Glutamatergic neuron (in vitro differentiated cells): ENCODE data around the gene CHAF1B. TPM values are rescaled to one million over a fixed set of nuclear protein-coding genes. Genes with fewer than 3 reads are reported as not detected.

ENCODE experiments used
- DNase-seq: peaks from one replicate; pipeline ENCODE4 v3.0.0; 2022
- H3K27ac Mint-ChIP-seq: one replicate; pipeline ENCODE4 v1.8.0; 2020; ENCODE audit warnings: mild to moderate bottlenecking, mixed read lengths, inconsistent platforms; ENCODE audit not compliant: unreplicated experiment
- H3K27me3 Mint-ChIP-seq: one replicate; pipeline ENCODE4 v1.8.0; 2020; ENCODE audit warnings: mild to moderate bottlenecking, moderate library complexity, mixed read lengths, inconsistent platforms; ENCODE audit not compliant: unreplicated experiment
- H3K36me3 Mint-ChIP-seq: one replicate; pipeline ENCODE4 v1.8.0; 2020; ENCODE audit warnings: mild to moderate bottlenecking, mixed read lengths, inconsistent platforms; ENCODE audit not compliant: unreplicated experiment
- H3K4me1 Mint-ChIP-seq: one replicate; pipeline ENCODE4 v1.8.0; 2020; ENCODE audit warnings: mild to moderate bottlenecking, low read depth, mixed read lengths, inconsistent platforms; ENCODE audit not compliant: unreplicated experiment
- H3K4me3 Mint-ChIP-seq: one replicate; pipeline ENCODE4 v1.8.0; 2020; ENCODE audit warnings: mild to moderate bottlenecking, mixed read lengths, inconsistent platforms; ENCODE audit not compliant: unreplicated experiment
- H3K9me3 Mint-ChIP-seq: one replicate; pipeline ENCODE4 v1.8.0; 2020; ENCODE audit warnings: mild to moderate bottlenecking, moderate library complexity, mixed read lengths, inconsistent platforms; ENCODE audit not compliant: unreplicated experiment
- total RNA-seq: library from RNA; stranded (reverse); fragmentation: NEBNext Ultra II Directional; extraction: Animal tissue kit (Norgen Biotek cat#: 25700); gene quantifications from one replicate; pipeline ENCODE4 v1.2.1, GENCODE V29; 2021; ENCODE audit not compliant: unreplicated experiment
- TF ChIP-seq, protein P1 (sequence below): fragments of 200-600 bp; sonication (generic); IDR thresholded peaks from one replicate; pipeline ENCODE4 v1.5.0; 2021; ENCODE audit not compliant: partially characterized antibody, unreplicated experiment

Gene CHAF1B
- total RNA-seq, 1 donor from 2014 or later = 2.0 TPM

DNA sequence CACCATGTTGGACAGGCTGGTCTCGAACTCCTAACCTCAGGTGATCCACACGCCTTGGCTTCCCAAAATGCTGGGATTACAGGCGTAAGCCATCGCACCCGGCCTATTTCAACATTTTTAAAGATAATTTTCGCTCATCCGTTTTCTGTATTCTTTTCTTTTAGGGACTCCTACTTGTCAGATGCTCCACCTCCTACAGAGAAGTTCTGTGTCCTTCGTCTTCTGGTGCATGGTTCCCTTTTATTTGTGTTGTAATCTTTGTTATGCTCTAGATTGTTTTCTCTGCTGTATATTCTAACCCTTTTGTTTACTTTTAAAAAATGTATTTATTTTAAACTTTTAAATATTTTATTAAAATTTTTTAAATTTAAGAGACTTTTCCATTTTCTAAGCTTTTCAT, 66.3 kb downstream of the CHAF1B start:
- peaks cover 3% of the 10 kb centered on the region for H3K9me3 Mint-ChIP-seq
- H3K27me3 Mint-ChIP-seq = peaks cover 4% of the 10 kb centered on the region
- no peaks in the 10 kb centered on the region for H3K4me1 Mint-ChIP-seq
- TF ChIP-seq, protein P1, sequence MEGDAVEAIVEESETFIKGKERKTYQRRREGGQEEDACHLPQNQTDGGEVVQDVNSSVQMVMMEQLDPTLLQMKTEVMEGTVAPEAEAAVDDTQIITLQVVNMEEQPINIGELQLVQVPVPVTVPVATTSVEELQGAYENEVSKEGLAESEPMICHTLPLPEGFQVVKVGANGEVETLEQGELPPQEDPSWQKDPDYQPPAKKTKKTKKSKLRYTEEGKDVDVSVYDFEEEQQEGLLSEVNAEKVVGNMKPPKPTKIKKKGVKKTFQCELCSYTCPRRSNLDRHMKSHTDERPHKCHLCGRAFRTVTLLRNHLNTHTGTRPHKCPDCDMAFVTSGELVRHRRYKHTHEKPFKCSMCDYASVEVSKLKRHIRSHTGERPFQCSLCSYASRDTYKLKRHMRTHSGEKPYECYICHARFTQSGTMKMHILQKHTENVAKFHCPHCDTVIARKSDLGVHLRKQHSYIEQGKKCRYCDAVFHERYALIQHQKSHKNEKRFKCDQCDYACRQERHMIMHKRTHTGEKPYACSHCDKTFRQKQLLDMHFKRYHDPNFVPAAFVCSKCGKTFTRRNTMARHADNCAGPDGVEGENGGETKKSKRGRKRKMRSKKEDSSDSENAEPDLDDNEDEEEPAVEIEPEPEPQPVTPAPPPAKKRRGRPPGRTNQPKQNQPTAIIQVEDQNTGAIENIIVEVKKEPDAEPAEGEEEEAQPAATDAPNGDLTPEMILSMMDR = no peak
- no peak for DNase-seq
- no peak overlapping the region for H3K4me3 Mint-ChIP-seq
- H3K27ac Mint-ChIP-seq = no peak overlapping the region
- H3K36me3 Mint-ChIP-seq = no peaks in the 10 kb centered on the region

DNA sequence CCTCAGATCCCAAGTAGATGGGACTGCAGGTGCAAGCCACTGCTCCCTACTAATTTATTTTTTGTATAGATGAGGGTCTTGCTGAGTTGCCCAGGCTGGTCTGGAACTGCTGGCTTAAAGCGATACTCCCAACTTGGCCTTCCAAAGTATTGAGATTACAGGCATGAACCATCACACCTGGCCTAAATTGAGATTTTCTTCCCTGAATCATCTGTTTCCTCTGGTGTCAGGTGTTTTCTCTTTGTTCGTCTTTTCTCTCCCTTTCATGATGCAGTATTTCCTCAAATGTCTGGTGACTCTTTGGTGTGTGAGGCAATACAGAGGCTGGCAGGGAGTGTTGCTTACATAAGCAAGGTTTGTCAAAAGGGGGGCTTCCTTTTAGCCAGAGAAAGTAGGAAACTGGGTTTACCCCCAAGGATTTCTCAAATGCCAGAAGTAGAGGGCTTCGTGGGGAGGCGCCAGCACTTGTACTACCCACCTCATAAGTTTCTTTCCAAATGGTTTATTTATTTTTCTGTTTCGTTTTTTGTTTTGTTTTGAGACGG, 67.2 kb downstream of the CHAF1B start:
- H3K4me3 Mint-ChIP-seq = no peak overlapping the region
- H3K4me1 Mint-ChIP-seq = no peaks in the 10 kb centered on the region
- no peak overlapping the region for H3K27ac Mint-ChIP-seq
- H3K9me3 Mint-ChIP-seq = peaks cover 2% of the 10 kb centered on the region
- no peak for DNase-seq
- peaks cover 2% of the 10 kb centered on the region for H3K27me3 Mint-ChIP-seq
- TF ChIP-seq, protein P1 = no peak
- no peaks in the 10 kb centered on the region for H3K36me3 Mint-ChIP-seq

- TF ChIP-seq, protein P1 = no peak
- peaks cover 2% of the 10 kb centered on the region for H3K9me3 Mint-ChIP-seq
- H3K4me3 Mint-ChIP-seq = no peak overlapping the region
- no peaks in the 10 kb centered on the region for H3K4me1 Mint-ChIP-seq
- no peak for DNase-seq
- H3K27ac Mint-ChIP-seq = no peak overlapping the region
- H3K36me3 Mint-ChIP-seq = no peaks in the 10 kb centered on the region
- H3K27me3 Mint-ChIP-seq = no peaks in the 10 kb centered on the region
Observed at GRCh38 chr21:36454093-36454531, 68.9 kb downstream of the CHAF1B start.

DNA sequence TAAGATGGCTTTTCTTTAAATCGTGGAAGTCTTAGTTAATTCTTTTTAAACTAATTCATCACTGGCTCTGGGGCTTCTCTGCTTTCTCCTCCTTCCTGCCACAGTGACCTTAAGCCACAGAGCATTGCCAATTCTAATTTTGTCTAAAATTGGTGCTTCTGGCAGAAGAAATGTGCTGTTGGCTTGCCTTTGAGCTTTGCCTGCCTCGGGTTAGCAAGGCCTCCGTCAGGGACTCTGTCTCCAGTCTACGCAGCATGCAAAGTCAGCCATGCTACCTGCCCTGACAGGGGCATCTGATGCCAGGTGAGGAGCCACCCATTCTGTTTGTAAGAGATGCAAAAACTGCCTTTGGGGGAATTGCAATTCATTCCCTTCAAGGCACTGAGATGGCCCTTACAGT, 69.5 kb downstream of the CHAF1B start:
- Mint-ChIP-seq H3K27ac (no peak overlapping the region), H3K27me3 (no peaks in the 10 kb centered on the region), H3K4me1 (no peaks in the 10 kb centered on the region), H3K9me3 (peaks cover 2% of the 10 kb centered on the region), H3K4me3 (no peak overlapping the region), H3K36me3 (no peaks in the 10 kb centered on the region)
- DNase-seq = no peak
- TF ChIP-seq, protein P1 = no peak

GRCh38 chr21:36456729-36457414, 71.7 kb downstream of the CHAF1B start:
- Mint-ChIP-seq H3K4me3 (no peak overlapping the region), H3K4me1 (peaks cover 3% of the 10 kb centered on the region), H3K27me3 (no peaks in the 10 kb centered on the region), H3K27ac (no peak overlapping the region), H3K9me3 (peaks cover 1% of the 10 kb centered on the region), H3K36me3 (no peaks in the 10 kb centered on the region)
- no peak for DNase-seq
- TF ChIP-seq, protein P1 = no peak
